GM06990 (cell line): ENCODE data around the gene PRRT1B.

ENCODE experiments used
- DNase-seq: peaks from one replicate; pipeline ENCODE4 v3.0.0-alpha.2; 2011; ENCODE audit not compliant: insufficient read length; ENCODE audit errors: extremely low read depth
- H3K27me3 ChIP-seq: replicated peaks from 2 replicates; pipeline ENCODE4 v1.6.0; 2011; ENCODE audit warnings: low read length; ENCODE audit not compliant: control insufficient read depth, insufficient read depth
- H3K36me3 ChIP-seq: 2 replicates; pipeline ENCODE4 v1.5.1; 2011; ENCODE audit warnings: low read length; ENCODE audit not compliant: control insufficient read depth, insufficient read depth
- H3K4me3 ChIP-seq: replicated peaks from 2 replicates; pipeline ENCODE4 v1.5.1; 2011; ENCODE audit warnings: low read depth, mild to moderate bottlenecking, control low read depth, low read length
- CTCF ChIP-seq: IDR thresholded peaks from 2 replicates; pipeline ENCODE4 v1.5.1; 2011; ENCODE audit warnings: low read length, control low read depth, mild to moderate bottlenecking, inconsistent platforms; ENCODE audit not compliant: insufficient read depth, poor library complexity, severe bottlenecking

The PRRT1B gene

DNA sequence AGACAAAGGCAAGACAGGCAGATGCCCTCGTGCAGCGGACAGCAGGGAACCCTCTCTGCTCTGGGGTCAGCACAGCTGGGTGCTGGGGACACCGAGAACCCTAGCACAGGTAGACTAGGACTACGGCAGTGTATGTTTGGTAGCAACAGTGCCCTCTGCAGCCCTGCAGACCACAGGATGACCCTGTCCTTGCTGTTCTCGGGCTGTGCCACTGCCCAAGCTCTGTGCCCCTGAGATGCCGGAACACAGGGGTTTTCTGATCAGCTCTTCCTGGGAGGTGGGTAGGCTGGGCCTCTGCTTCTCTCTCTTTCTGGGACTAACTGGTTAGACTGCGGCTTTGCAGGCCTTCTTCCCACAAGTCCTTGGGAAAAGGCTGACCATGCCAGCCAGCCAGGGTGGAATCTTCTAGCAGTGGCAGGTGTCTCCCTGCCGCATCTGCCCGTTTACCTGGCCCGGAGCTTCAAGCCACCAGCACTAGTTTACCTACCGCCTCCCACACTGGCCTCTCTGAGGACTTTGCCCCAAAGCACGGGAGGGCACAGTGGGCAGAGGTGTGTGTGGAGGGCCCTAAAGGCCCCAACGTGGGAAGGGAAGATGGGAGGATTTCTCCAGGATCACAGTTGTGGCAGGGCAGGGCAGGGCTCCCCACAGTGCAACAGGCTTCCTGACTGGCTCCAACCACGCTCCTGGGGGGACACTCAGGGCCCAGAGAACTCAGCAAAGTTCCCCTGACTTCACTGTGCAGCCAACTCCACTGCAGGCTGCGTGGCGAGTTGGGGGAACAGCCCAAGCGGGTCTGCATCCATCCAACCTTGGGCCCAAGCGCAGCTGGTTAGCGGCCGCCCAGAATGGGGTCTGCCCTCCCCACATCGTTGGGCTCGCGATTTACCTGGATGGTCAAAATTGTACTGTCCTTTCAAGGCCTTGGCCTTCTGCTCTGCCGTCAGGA, 15.5 kb upstream of the PRRT1B start:
- Histone ChIP-seq H3K36me3 (peaks cover 13% of the 10 kb centered on the region), H3K27me3 (no peaks in the 10 kb centered on the region), H3K4me3 (peak overlapping the region; percentile 90)
- no peak for DNase-seq
- no peak for TF ChIP-seq CTCF

- Histone ChIP-seq H3K36me3 (peaks cover 13% of the 10 kb centered on the region), H3K27me3 (no peaks in the 10 kb centered on the region), H3K4me3 (peak overlapping the region; percentile 90)
- TF ChIP-seq CTCF: peak; percentile 19
- DNase-seq: no peak
Observed at GRCh38 chr9:131530546-131530919, 14.8 kb upstream of the PRRT1B start.

GRCh38 chr9:131530920-131531832, 14.1 kb upstream of the PRRT1B start, which contains the start of gene UCK1:
Gene UCK1, minus strand, starts transcription at chr9:131531263. Its CDS starts 89 bp downstream, at chr9:131531174.
- H3K4me3 ChIP-seq: peak within 1 kb of the TSS; percentile 90
- no peaks in the 10 kb centered on the region for H3K27me3 ChIP-seq
- peaks cover 10% of the 10 kb centered on the region for H3K36me3 ChIP-seq
- TF ChIP-seq CTCF: no peak
- peak; percentile 86 for DNase-seq

DNA sequence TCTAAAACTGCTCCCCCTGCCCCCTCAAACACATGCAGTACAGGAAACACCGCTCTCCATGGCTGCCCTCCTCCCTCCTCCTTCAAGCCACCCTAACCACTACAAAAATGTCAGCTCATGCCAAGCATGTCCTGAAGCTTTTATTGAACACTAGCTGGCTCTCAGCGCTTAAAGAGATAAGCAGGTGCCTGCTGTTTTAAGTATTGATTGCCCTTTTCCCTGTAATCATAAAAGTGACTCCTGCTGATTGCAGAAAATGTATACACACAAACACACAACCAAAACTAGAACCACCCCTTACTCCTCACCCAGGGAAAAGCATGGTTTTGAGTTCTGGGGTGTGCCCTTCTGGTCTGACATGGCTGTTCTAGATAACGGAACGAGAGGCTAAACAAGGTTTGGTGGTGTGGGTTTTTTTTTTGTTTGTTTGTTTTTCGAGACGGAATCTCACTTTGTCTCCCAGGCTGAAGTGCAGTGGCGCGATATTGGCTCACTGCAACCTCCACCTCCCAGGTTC, 10.5 kb upstream of the PRRT1B start:
- H3K36me3 ChIP-seq: no peaks in the 10 kb centered on the region
- no peak for DNase-seq
- TF ChIP-seq CTCF: no peak
- no peaks in the 10 kb centered on the region for H3K27me3 ChIP-seq
- no peak overlapping the region for H3K4me3 ChIP-seq

- no peaks in the 10 kb centered on the region for H3K27me3 ChIP-seq
- H3K36me3 ChIP-seq: no peaks in the 10 kb centered on the region
- no peak for TF ChIP-seq CTCF
- DNase-seq: no peak
- no peak overlapping the region for H3K4me3 ChIP-seq
Observed at GRCh38 chr9:131537946-131538345, 7.4 kb upstream of the PRRT1B start.
